Lung (tissue), 12 donors: ENCODE results near the gene CABLES1. TPM values are rescaled to one million over a fixed set of nuclear protein-coding genes. Genes with fewer than 3 reads are reported as not detected.
A peak's percentile ranks its signal among the peaks of the same experiment; 100 is the strongest.

Experiments
- ATAC-seq: fragments of 200-7000 bp; cut with Tn5 transposase; one replicate; pipeline ENCODE4 v1.9.1; 2020; ENCODE audit warnings: moderate number of reproducible peaks; ENCODE audit not compliant: insufficient read depth, low FRiP score
- DNase-seq, 3 donors: peaks; one replicate each; pipeline ENCODE4 v3.0.0-alpha.2; 2013 to 2017
- H3K27ac ChIP-seq, 2 donors: one replicate each; pipeline ENCODE4 v1.5.1; 2013; ENCODE audit warnings: mild to moderate bottlenecking in 2 of 2, moderate library complexity in 2 of 2, control low read depth in 1 of 2, inconsistent platforms in 1 of 2, low read depth in 1 of 2, low read length in 1 of 2
- H3K27me3 ChIP-seq, 3 donors: one replicate each; pipeline ENCODE4 v1.5.1; 2013; ENCODE audit warnings: low read length in 2 of 3; ENCODE audit not compliant: control insufficient read depth in 3 of 3, insufficient read depth in 3 of 3
- H3K36me3 ChIP-seq, 4 donors: one replicate each; pipeline ENCODE4 v1.5.1; 2013; ENCODE audit warnings: low read length in 4 of 4, mild to moderate bottlenecking in 1 of 4, moderate library complexity in 1 of 4; ENCODE audit not compliant: control insufficient read depth in 4 of 4, insufficient read depth in 4 of 4
- H3K4me1 ChIP-seq, 5 donors: one replicate each; pipeline ENCODE4 v1.5.1; 2013; ENCODE audit warnings: low read length in 5 of 5, mild to moderate bottlenecking in 2 of 5, moderate library complexity in 1 of 5; ENCODE audit not compliant: control insufficient read depth in 5 of 5, insufficient read depth in 5 of 5
- H3K4me3 ChIP-seq: one replicate; pipeline ENCODE4 v1.5.1; 2013; ENCODE audit warnings: mild to moderate bottlenecking, control low read depth, moderate library complexity
- H3K9ac ChIP-seq, 2 donors: one replicate each; pipeline ENCODE4 v1.5.1; 2013; ENCODE audit warnings: low read length in 2 of 2, control low read depth in 1 of 2; ENCODE audit not compliant: insufficient read depth in 1 of 2
- H3K9me3 ChIP-seq, 4 donors: one replicate each; pipeline ENCODE4 v1.5.1; 2013; ENCODE audit warnings: low read length in 3 of 4, mild to moderate bottlenecking in 1 of 4, moderate library complexity in 1 of 4; ENCODE audit not compliant: control insufficient read depth in 4 of 4, insufficient read depth in 3 of 4
- WGBS, 2 donors: extraction: QIAGEN DNeasy Blood & Tissue Kit; methylation state at CpG; one replicate each; pipeline ENCODE4 v1.1.7; 2013; 5-methylcytosine and 5-hydroxymethylcytosine counted together
- polyA plus RNA-seq, 2 donors: library from polyadenylated mRNA; stranded (reverse); fragments of 200-250 nt; gene quantifications; one replicate each; pipeline ENCODE4 v1.2.1, GENCODE V29; 2013
- total RNA-seq, 2 donors: library from RNA; depleted of rRNA in 1 of 2; stranded (reverse); fragments of >200 nt in 1 of 2; gene quantifications; one replicate each; pipeline ENCODE4 v1.2.1, GENCODE V29; 2014 to 2021
- TF ChIP-seq, protein P1 (sequence below): IDR thresholded peaks from 2 replicates; pipeline ENCODE4 v1.5.1; 2012; ENCODE audit warnings: mild to moderate bottlenecking; ENCODE audit errors: control extremely low read depth, extremely low read depth
- donor health status: control.
- donor health status: control.
- donor health status: Bipolar disorder and iron deficiency.
- donor health status: healthy.
- donor health status: DM: yes; HTN: yes; CAD: no.

The CABLES1 gene
- total and polyA plus RNA-seq, 4 donors = 4.2 to 32.6 (median 14.7) TPM

DNA sequence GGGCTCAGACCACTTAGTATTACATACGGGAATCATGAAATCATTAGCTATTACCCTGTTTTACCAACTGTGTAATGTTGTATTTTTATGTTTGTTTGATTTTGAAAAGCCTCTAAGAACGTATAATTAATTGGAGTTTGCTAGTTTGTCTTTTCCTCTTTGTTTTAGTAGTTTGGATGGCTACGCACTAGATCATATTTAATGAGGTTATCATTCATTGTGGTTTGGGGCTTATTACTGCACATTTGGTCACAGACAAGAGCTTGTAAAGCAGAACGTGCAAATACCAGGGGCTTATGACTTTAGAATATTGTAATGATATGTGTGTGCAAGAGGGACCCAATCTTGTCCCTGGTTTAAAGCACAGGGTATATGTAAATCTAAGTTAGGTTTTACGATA is 10.3 kb downstream of the CABLES1 start:
- H3K4me1 ChIP-seq = peaks cover 6 to 44% (median 26%) of the 10 kb centered on the region in 5 donors

DNA sequence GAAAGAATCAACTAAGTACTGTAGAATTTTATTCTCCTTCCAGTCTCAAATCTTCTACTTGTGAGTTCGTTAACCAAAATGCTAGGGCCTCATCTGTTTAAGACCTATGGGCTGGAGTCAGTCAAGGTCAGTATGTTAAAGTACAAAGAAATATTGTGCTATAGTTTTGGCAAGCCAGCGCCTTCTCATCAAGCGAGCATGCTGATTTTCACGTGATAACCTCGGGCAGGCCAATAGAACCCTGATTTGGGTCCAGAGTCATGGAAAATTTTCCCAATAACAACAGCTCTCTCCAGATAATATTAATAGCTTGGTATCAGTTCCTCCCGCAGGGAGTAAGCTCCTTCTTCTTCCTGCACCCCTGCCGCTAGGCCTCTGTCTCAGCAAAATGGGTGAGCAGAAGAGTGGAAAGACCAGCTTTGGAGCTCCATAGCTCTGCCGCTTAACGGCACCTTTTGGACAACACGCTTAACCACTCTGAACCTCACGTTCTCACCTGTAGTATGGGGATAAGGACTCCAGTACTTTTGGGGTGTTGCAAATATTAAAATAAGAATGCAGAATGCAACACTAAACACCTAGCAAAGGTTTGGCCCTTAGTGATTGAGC is 11.7 kb downstream of the CABLES1 start:
- Histone ChIP-seq H3K27ac (no peak overlapping the region), H3K4me1 (peaks cover under 1 to 31% (median 17%) of the 10 kb centered on the region in 5 donors)

More for the DNA sequence above, 10.3 kb downstream of the CABLES1 start:
- Histone ChIP-seq H3K27ac (no peak overlapping the region), H3K4me3 (no peak overlapping the region), H3K36me3 (no peaks in the 10 kb centered on the region), H3K27me3 (no peaks in the 10 kb centered on the region), H3K9ac (no peak overlapping the region), H3K9me3 (no peaks in the 10 kb centered on the region)
- TF ChIP-seq, protein P1, sequence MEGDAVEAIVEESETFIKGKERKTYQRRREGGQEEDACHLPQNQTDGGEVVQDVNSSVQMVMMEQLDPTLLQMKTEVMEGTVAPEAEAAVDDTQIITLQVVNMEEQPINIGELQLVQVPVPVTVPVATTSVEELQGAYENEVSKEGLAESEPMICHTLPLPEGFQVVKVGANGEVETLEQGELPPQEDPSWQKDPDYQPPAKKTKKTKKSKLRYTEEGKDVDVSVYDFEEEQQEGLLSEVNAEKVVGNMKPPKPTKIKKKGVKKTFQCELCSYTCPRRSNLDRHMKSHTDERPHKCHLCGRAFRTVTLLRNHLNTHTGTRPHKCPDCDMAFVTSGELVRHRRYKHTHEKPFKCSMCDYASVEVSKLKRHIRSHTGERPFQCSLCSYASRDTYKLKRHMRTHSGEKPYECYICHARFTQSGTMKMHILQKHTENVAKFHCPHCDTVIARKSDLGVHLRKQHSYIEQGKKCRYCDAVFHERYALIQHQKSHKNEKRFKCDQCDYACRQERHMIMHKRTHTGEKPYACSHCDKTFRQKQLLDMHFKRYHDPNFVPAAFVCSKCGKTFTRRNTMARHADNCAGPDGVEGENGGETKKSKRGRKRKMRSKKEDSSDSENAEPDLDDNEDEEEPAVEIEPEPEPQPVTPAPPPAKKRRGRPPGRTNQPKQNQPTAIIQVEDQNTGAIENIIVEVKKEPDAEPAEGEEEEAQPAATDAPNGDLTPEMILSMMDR = no peak
- DNase-seq (no peak), ATAC-seq (no peak)
- 80 to 82% methylated on average over 5 of the region's 5 CpGs for WGBS, 2 donors

DNA sequence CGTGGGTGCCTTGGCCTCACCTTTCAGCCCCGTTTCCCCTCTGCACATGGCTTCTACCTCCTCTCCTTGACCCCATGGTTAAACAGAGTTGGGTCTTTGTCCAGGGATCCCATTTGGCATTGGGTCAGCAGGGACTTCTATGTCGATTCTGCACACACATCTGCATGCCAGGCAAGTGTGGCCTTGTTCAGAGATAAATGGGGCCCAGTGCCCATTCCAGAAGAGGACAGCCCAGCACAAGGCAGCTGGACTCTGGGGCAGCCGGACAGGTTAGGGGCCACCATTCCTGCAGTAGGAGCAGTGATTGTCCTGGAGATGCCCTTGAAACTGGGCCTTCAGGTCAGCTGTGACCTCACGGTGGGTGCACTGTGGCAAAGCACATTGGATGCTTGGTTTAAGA is 13.1 kb downstream of the CABLES1 start:
- H3K4me1 ChIP-seq = peaks cover 0 to 17% (median 10%) of the 10 kb centered on the region in 5 donors
- H3K27me3 ChIP-seq = no peaks in the 10 kb centered on the region
- H3K9me3 ChIP-seq = no peaks in the 10 kb centered on the region
- no peaks in the 10 kb centered on the region for H3K36me3 ChIP-seq
- TF ChIP-seq, protein P1 = no peak
- DNase-seq = no peak
- H3K9ac ChIP-seq = no peak overlapping the region
- no peak for ATAC-seq
- no peak overlapping the region for H3K27ac ChIP-seq
- 93 to 94% methylated on average over 5 of the region's 5 CpGs for WGBS, 2 donors
- H3K4me3 ChIP-seq = no peak overlapping the region

More for the DNA sequence above, 11.7 kb downstream of the CABLES1 start:
- ATAC-seq (no peak), DNase-seq (peak in 2 of 3 donors; percentile 49 to 67)
- Histone ChIP-seq H3K9ac (no peak overlapping the region), H3K4me3 (no peak overlapping the region), H3K36me3 (no peaks in the 10 kb centered on the region), H3K27me3 (no peaks in the 10 kb centered on the region), H3K9me3 (no peaks in the 10 kb centered on the region)
- WGBS, 2 donors = 85 to 87% methylated on average over 11 of the region's 11 CpGs
- TF ChIP-seq, protein P1 = no peak

DNA sequence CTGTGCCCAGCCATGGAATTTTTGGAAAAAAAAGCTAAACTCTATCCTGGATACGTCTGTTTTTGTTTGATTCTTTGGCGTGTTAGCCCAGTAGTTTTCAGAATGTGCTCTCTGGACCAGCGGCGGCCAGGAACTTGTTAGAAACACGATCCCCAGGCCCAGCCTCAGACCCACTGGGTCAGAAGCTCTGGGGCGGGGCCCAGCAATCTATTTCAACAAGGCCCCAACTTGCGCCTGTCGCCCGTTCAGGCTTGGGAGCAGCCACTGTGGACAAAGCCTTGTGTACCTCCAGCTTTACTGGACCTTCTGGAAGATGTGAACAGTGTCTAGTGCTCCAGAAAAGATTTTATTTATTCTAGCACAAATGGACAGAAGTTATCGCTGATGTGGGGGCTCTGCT is 14.3 kb downstream of the CABLES1 start:
- no peaks in the 10 kb centered on the region for H3K9me3 ChIP-seq
- TF ChIP-seq, protein P1 = no peak
- DNase-seq = no peak
- WGBS, 2 donors = 93 to 94% methylated on average over 10 of the region's 10 CpGs
- no peaks in the 10 kb centered on the region for H3K27me3 ChIP-seq
- H3K27ac ChIP-seq = no peak overlapping the region
- H3K4me1 ChIP-seq = peaks cover 0 to 7% (median 0%) of the 10 kb centered on the region in 5 donors
- H3K9ac ChIP-seq = no peak overlapping the region
- H3K36me3 ChIP-seq = no peaks in the 10 kb centered on the region
- no peak overlapping the region for H3K4me3 ChIP-seq
- no peak for ATAC-seq
